KMS-11 (cell line): Measurements from ENCODE around the gene ABCB9.

Experiments
- H2AFZ ChIP-seq: fragments of 200-600 bp; sonication (generic); 2 replicates; pipeline ENCODE4 v1.6.1; 2016; ENCODE audit warnings: antibody characterized with exemption, mixed run types, low read depth
- H3K27ac ChIP-seq: fragments of 200-600 bp; sonication (generic); 2 replicates; pipeline ENCODE4 v1.6.1; 2016; ENCODE audit warnings: mild to moderate bottlenecking, mixed run types
- H3K27me3 ChIP-seq: fragments of 200-600 bp; sonication (generic); 2 replicates; pipeline ENCODE4 v1.6.1; 2017; ENCODE audit warnings: mild to moderate bottlenecking, low read depth, mixed run types, moderate library complexity; ENCODE audit not compliant: insufficient read depth
- H3K36me3 ChIP-seq: fragments of 200-600 bp; sonication (generic); 2 replicates; pipeline ENCODE4 v1.6.1; 2017; ENCODE audit warnings: mild to moderate bottlenecking, mixed run types; ENCODE audit not compliant: insufficient read depth
- H3K4me1 ChIP-seq: fragments of 200-600 bp; sonication (generic); 2 replicates; pipeline ENCODE4 v1.6.1; 2016; ENCODE audit warnings: mild to moderate bottlenecking, low read depth, mixed run types; ENCODE audit not compliant: poor library complexity, severe bottlenecking
- H3K4me2 ChIP-seq: fragments of 200-600 bp; sonication (generic); 2 replicates; pipeline ENCODE4 v1.7.0; 2016; ENCODE audit warnings: mild to moderate bottlenecking, mixed run types
- H3K4me3 ChIP-seq: fragments of 200-600 bp; sonication (generic); IDR thresholded peaks from 2 replicates; pipeline ENCODE4 v1.6.1; 2017; ENCODE audit warnings: low read depth, low read length, mixed read lengths; ENCODE audit not compliant: insufficient read depth
- H3K79me2 ChIP-seq: fragments of 200-600 bp; sonication (generic); 2 replicates; pipeline ENCODE4 v1.6.1; 2016; ENCODE audit warnings: low read depth, mixed run types; ENCODE audit not compliant: insufficient read depth
- H3K9ac ChIP-seq: fragments of 200-600 bp; sonication (generic); 2 replicates; pipeline ENCODE4 v1.6.1; 2016; ENCODE audit warnings: mild to moderate bottlenecking, mixed run types
- H4K20me1 ChIP-seq: fragments of 200-600 bp; sonication (generic); 2 replicates; pipeline ENCODE4 v1.6.1; 2016; ENCODE audit warnings: mild to moderate bottlenecking, mixed run types; ENCODE audit not compliant: insufficient read depth
- TF ChIP-seq, protein P1 (sequence below): fragments of 200-600 bp; sonication (generic); conservative IDR thresholded peaks from 2 replicates; pipeline ENCODE4 v1.6.1; 2017; ENCODE audit warnings: low read depth, mild to moderate bottlenecking, antibody characterized with exemption, low read length, moderate library complexity, mixed read lengths

The ABCB9 gene

DNA sequence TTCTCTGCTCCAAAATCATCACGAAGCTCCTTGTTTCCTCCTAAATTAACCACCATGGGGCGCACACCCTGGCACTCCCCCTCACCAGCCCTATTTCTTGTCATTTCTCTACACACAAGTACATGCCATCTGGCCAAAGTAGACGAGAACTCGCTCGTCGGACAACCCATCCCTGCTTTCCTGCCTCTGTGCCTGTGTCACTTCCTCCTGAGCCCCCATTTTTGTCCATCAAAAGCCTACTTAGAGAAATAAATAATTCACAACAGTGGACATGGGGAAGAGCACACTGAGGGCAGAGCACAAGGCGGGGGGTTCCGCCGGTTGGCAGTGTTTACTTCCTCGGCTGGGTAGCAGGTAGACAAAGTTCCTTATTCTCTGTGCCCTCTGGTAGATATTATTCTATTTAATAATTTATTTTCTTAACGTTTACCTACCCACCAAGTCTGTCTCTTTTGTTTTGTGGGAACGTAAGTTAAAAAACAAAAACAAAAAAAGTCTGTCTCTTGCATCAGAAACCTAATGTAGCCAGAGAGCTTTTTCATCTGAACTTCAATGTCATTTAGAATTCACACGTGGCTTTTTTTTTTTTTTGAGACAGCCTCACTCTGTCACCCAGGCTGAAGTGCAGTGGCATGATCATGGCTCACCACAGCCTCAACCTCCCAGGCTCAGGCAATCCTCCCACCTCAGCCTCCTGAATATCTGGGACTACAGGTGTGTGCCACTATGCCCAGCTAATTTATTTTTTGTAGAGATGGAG is 76.3 kb downstream of the ABCB9 start:
- no peak overlapping the region for H3K4me3 ChIP-seq
- no peak overlapping the region for H2AFZ ChIP-seq
- no peaks in the 10 kb centered on the region for H3K36me3 ChIP-seq
- H3K27me3 ChIP-seq: no peaks in the 10 kb centered on the region
- H4K20me1 ChIP-seq: no peaks in the 10 kb centered on the region
- peaks cover 90% of the 10 kb centered on the region for H3K4me1 ChIP-seq
- peaks cover 83% of the 10 kb centered on the region for H3K79me2 ChIP-seq
- H3K9ac ChIP-seq: peak overlapping the region; percentile 50; the same call in 1 of the 2 replicates
- peak overlapping the region; percentile 89 for H3K27ac ChIP-seq
- TF ChIP-seq, protein P1, sequence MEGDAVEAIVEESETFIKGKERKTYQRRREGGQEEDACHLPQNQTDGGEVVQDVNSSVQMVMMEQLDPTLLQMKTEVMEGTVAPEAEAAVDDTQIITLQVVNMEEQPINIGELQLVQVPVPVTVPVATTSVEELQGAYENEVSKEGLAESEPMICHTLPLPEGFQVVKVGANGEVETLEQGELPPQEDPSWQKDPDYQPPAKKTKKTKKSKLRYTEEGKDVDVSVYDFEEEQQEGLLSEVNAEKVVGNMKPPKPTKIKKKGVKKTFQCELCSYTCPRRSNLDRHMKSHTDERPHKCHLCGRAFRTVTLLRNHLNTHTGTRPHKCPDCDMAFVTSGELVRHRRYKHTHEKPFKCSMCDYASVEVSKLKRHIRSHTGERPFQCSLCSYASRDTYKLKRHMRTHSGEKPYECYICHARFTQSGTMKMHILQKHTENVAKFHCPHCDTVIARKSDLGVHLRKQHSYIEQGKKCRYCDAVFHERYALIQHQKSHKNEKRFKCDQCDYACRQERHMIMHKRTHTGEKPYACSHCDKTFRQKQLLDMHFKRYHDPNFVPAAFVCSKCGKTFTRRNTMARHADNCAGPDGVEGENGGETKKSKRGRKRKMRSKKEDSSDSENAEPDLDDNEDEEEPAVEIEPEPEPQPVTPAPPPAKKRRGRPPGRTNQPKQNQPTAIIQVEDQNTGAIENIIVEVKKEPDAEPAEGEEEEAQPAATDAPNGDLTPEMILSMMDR: no peak
- H3K4me2 ChIP-seq: peak overlapping the region; percentile 60

- Histone ChIP-seq H2AFZ (no peak overlapping the region), H3K36me3 (no peaks in the 10 kb centered on the region), H3K79me2 (peaks cover 83% of the 10 kb centered on the region), H3K27me3 (no peaks in the 10 kb centered on the region), H4K20me1 (no peaks in the 10 kb centered on the region), H3K27ac (peak overlapping the region; percentile 89), H3K4me2 (peak overlapping the region; percentile 60), H3K4me3 (no peak overlapping the region), H3K9ac (peak overlapping the region; percentile 50), H3K4me1 (peaks cover 93% of the 10 kb centered on the region)
- TF ChIP-seq, protein P1: no peak
Observed at GRCh38 chr12:122888232-122888752, 78.0 kb downstream of the ABCB9 start.

DNA sequence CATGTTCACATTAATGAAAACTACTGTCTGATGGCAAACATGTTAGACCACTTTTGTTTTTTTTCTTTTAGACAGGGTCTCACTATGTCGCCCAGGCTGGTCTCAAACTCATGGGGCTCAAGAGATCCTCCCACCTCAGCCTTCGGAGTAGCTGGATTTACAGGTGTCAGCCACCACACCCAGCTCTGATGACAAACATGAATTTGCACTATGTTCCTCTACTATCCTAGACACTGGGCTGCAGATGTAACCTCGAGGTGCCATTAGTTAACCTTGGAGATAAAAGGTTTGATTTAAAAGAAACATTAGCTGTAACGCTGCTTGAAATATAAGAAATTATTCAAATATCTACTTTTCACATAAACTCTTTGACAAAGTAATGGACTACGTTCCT is 78.4 kb downstream of the ABCB9 start:
- no peak overlapping the region for H3K4me3 ChIP-seq
- no peak overlapping the region for H2AFZ ChIP-seq

DNA sequence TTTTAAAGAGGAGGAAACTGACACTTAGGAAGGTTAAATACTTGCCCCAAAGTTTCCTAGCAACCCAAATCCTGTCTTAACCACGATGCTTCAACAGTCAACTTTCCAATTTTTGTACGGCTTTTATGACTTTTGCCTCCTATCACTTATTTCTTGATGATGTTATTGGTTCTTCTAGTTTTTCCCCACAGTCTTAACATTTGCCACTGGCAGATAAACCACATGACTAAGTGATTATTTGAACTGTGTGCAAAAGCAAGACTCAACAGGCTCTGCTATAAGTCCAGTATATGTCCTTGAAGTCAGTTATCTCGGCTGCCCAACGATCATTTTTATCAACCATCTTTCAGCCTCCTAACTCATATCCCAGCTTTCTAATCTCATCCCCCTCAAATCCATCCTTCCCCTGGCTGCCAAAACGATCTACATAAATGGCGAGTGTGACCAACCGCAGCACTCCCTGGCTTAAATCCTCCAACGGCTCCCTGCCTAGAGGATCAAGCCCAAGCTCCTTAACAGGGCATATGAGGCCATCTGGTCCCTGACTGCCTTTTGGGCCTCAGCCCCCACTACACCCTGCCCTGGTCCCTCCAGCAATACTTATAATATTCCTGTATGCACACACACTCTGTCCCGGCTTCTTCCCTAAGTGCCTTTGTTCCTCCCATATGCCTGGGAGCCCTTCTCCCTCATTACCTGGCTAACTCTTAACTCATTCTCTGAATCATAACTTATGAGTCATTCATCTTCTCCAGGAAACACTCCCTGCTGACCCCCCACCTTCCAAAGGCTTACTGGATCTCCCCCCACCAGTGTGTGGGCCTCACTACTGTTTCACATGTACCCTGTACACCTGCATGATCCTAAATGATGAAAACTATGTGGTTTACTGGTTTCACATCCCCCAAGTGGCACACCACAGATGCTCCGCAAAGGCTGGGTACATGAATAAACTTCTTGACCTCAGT is 79.1 kb downstream of the ABCB9 start:
- H3K4me1 ChIP-seq: peaks cover 93% of the 10 kb centered on the region
- H3K9ac ChIP-seq: peak overlapping the region; percentile 50; the same call in 1 of the 2 replicates

More for the DNA sequence above, 78.4 kb downstream of the ABCB9 start:
- Histone ChIP-seq H3K36me3 (no peaks in the 10 kb centered on the region), H3K27ac (peak overlapping the region; percentile 89), H3K4me1 (peaks cover 93% of the 10 kb centered on the region), H3K27me3 (no peaks in the 10 kb centered on the region), H3K9ac (peak overlapping the region; percentile 50; the same call in 1 of the 2 replicates), H4K20me1 (no peaks in the 10 kb centered on the region), H3K79me2 (peaks cover 83% of the 10 kb centered on the region), H3K4me2 (peak overlapping the region; percentile 60)
- TF ChIP-seq, protein P1: no peak

More for the DNA sequence above, 79.1 kb downstream of the ABCB9 start:
- H3K27ac ChIP-seq: peak overlapping the region; percentile 89
- TF ChIP-seq, protein P1: no peak
- H4K20me1 ChIP-seq: no peaks in the 10 kb centered on the region
- no peaks in the 10 kb centered on the region for H3K36me3 ChIP-seq
- no peak overlapping the region for H2AFZ ChIP-seq
- no peak overlapping the region for H3K4me3 ChIP-seq
- H3K79me2 ChIP-seq: peaks cover 83% of the 10 kb centered on the region
- H3K4me2 ChIP-seq: peak overlapping the region; percentile 60
- no peaks in the 10 kb centered on the region for H3K27me3 ChIP-seq
